Measurements from ENCODE around the gene PSMB9. TPM values are rescaled to one million over a fixed set of nuclear protein-coding genes. Genes with fewer than 3 reads are reported as not detected.
A peak's percentile ranks its signal among the peaks of the same experiment; 100 is the strongest.

The PSMB9 gene
- total and polyA plus RNA-seq, 12 donors = 13.4 to 69.8 (median 40.4) TPM

- peaks cover 17 to 29% of the 10 kb centered on the region in 2 donors for H3K4me1 ChIP-seq (replicated peaks in 1 of 2)
- no peaks in the 10 kb centered on the region for H3K27me3 ChIP-seq
- H3K27ac ChIP-seq = peak within 1 kb of the TSS; percentile 79 to 97 (median 92)
- intact Hi-C loops (cut with DNase I) = loop anchor here (5.0 kb wide), 1 partner anchor 34 kb away; no protein-coding TSS in a partner anchor
- no peaks in the 10 kb centered on the region for H3K9me3 ChIP-seq (replicated peaks in 1 of 3)
- H3K36me3 ChIP-seq (replicated peaks in 1 of 2) = peaks cover 0 to 37% of the 10 kb centered on the region in 2 donors
- peak; percentile 95 to 98 (median 97) for DNase-seq
- peak within 1 kb of the TSS in 3 of 4 donors; percentile 50 to 97 (median 90) for H3K4me3 ChIP-seq
- WGBS, 4 donors = 0 to 1% (median 1%) methylated on average over 46 to 57 of the region's 57 CpGs
- TF ChIP-seq POLR2A (IDR thresholded peaks at IDR 0.05) (peak in 1 of 2 donors; percentile 69), CTCF (IDR thresholded peaks at IDR 0.05) (peak; percentile 81 to 99 (median 98))
These were observed 15.7 kb upstream of the PSMB9 start, which contains the start of gene TAP2 for GRCh38 chr6:32838114-32838958. Gene TAP2 (minus strand): TSS chr6:32838739. CDS start chr6:32838233, 506 bp downstream.

- Histone ChIP-seq H3K9me3 (replicated peaks in 1 of 3) (no peaks in the 10 kb centered on the region), H3K36me3 (replicated peaks in 1 of 2) (peaks cover 0 to 37% of the 10 kb centered on the region in 2 donors), H3K27ac (peak overlapping the region in 4 of 5 donors; percentile 17 to 97 (median 92)), H3K27me3 (no peaks in the 10 kb centered on the region), H3K4me1 (replicated peaks in 1 of 2) (peaks cover 20 to 30% of the 10 kb centered on the region in 2 donors), H3K4me3 (no peak overlapping the region)
- TF ChIP-seq CTCF (IDR thresholded peaks at IDR 0.05) (no peak), POLR2A (IDR thresholded peaks at IDR 0.05) (no peak)
- intact Hi-C loops (cut with DNase I) = loop anchor here (5.0 kb wide), 1 partner anchor 33 kb away; no protein-coding TSS in a partner anchor
- DNase-seq = no peak
- WGBS, 4 donors = 85 to 88% (median 87%) methylated on average over 15 of the region's 15 CpGs
These were observed 14.6 kb upstream of the PSMB9 start for GRCh38 chr6:32839356-32839755.

GRCh38 chr6:32840604-32841246 is 13.3 kb upstream of the PSMB9 start:
- Histone ChIP-seq H3K9me3 (replicated peaks in 1 of 3) (no peaks in the 10 kb centered on the region), H3K27ac (no peak overlapping the region), H3K4me1 (replicated peaks in 1 of 2) (peaks cover 20 to 36% of the 10 kb centered on the region in 2 donors), H3K4me3 (no peak overlapping the region), H3K36me3 (replicated peaks in 1 of 2) (peaks cover 0 to 34% of the 10 kb centered on the region in 2 donors), H3K27me3 (no peaks in the 10 kb centered on the region)
- intact Hi-C loops (cut with DNase I) = no loop called here
- TF ChIP-seq POLR2A (IDR thresholded peaks at IDR 0.05) = no peak
- no peak for TF ChIP-seq CTCF (IDR thresholded peaks at IDR 0.05)
- WGBS, 4 donors = 79 to 90% (median 83%) methylated on average over 7 to 9 of the region's 9 CpGs
- DNase-seq = no peak

- no peak overlapping the region for H3K27ac ChIP-seq
- H3K4me3 ChIP-seq = no peak overlapping the region
- 89 to 95% (median 92%) methylated on average over 6 of the region's 6 CpGs for WGBS, 4 donors
- peaks cover 0 to 48% of the 10 kb centered on the region in 2 donors for H3K36me3 ChIP-seq (replicated peaks in 1 of 2)
- intact Hi-C loops (cut with DNase I) = no loop called here
- no peak for TF ChIP-seq CTCF (IDR thresholded peaks at IDR 0.05)
- DNase-seq = no peak
- H3K9me3 ChIP-seq (replicated peaks in 1 of 3) = no peaks in the 10 kb centered on the region
- no peaks in the 10 kb centered on the region for H3K27me3 ChIP-seq
- H3K4me1 ChIP-seq (replicated peaks in 1 of 2) = peaks cover 20 to 34% of the 10 kb centered on the region in 2 donors
These were observed 11.9 kb upstream of the PSMB9 start for GRCh38 chr6:32842021-32842650.
